ENCODE data around the gene PROZ.
"Not testable (repeated sequence)": the region's sequence is repeated elsewhere in the genome, so short reads cannot be mapped to it uniquely, and the experiment has no call there.

The PROZ gene

GRCh38 chr13:113160983-113161382 is 2.5 kb downstream of the PROZ start:
- DNase-seq (ENCODE audit: low read depth) = no peak
- no peak overlapping the region for H3K4me3 ChIP-seq (ENCODE audit: low read length)
- TF ChIP-seq CTCF (conservative IDR thresholded peaks at IDR 0.05; ENCODE audit: low read depth, low read length) = no peak

GRCh38 chr13:113161433-113161832 is 3.0 kb downstream of the PROZ start:
- no peak overlapping the region for H3K4me3 ChIP-seq (ENCODE audit: low read length)
- no peak for TF ChIP-seq CTCF (conservative IDR thresholded peaks at IDR 0.05; ENCODE audit: low read depth, low read length)
- no peak for DNase-seq (ENCODE audit: low read depth)

- not testable (repeated sequence) for H3K4me3 ChIP-seq (ENCODE audit: low read length); DNase-seq (ENCODE audit: low read depth)
Observed at GRCh38 chr13:113161975-113162374, 3.5 kb downstream of the PROZ start.

GRCh38 chr13:113162783-113163685 is 4.6 kb downstream of the PROZ start:
- TF ChIP-seq CTCF (conservative IDR thresholded peaks at IDR 0.05; ENCODE audit: low read depth, low read length) = no peak
- DNase-seq (ENCODE audit: low read depth) = no peak
- no peak overlapping the region for H3K4me3 ChIP-seq (ENCODE audit: low read length)

GRCh38 chr13:113164492-113164891 is 6.0 kb downstream of the PROZ start:
- no peak for DNase-seq (ENCODE audit: low read depth)
- TF ChIP-seq CTCF (conservative IDR thresholded peaks at IDR 0.05; ENCODE audit: low read depth, low read length) = no peak
- no peak overlapping the region for H3K4me3 ChIP-seq (ENCODE audit: low read length)

- no peak for DNase-seq (ENCODE audit: low read depth)
- no peak overlapping the region for H3K4me3 ChIP-seq (ENCODE audit: low read length)
- TF ChIP-seq CTCF (conservative IDR thresholded peaks at IDR 0.05; ENCODE audit: low read depth, low read length) = no peak
Observed at GRCh38 chr13:113166266-113166665, 7.8 kb downstream of the PROZ start.

- no peak for DNase-seq (ENCODE audit: low read depth)
- no peak for TF ChIP-seq CTCF (conservative IDR thresholded peaks at IDR 0.05; ENCODE audit: low read depth, low read length)
- no peak overlapping the region for H3K4me3 ChIP-seq (ENCODE audit: low read length)
Observed at GRCh38 chr13:113166681-113167080, 8.2 kb downstream of the PROZ start.
